Transverse colon (tissue), 3 donors: Measurements from ENCODE around the gene DRGX.

ENCODE experiments used
- CTCF ChIP-seq, 5 experiments: fragments of 200-600 bp in 3 of 5; fragments of 450-650 bp in 2 of 5; sonication (generic) in 3 of 5; IDR thresholded peaks; 1 replicate in 2 of 5; 2 replicates in 3 of 5; pipeline ENCODE4 v1.5.1; 2016 to 2017; ENCODE audit warnings: antibody characterized with exemption in 5 of 5, inconsistent platforms in 3 of 5, mild to moderate bottlenecking in 2 of 5, moderate library complexity in 1 of 5
- EP300 ChIP-seq: sonication (generic); formaldehyde crosslinking; IDR thresholded peaks from one replicate; pipeline ENCODE4 v1.6.1; 2017; ENCODE audit warnings: antibody characterized with exemption, low read depth
- POLR2A ChIP-seq: fragments of 450-650 bp; IDR thresholded peaks from one replicate; pipeline ENCODE4 v1.6.1; 2016; ENCODE audit warnings: antibody characterized with exemption, mild to moderate bottlenecking, moderate library complexity

- TF ChIP-seq CTCF (IDR thresholded peaks at IDR 0.05) (no peak), EP300 (no peak), POLR2A (no peak)
Observed at GRCh38 chr10:49323896-49324270, 72.0 kb downstream of the DRGX start.
